GM12801 (cell line): ENCODE data around the gene OR10H2.

Experiments used
- CTCF ChIP-seq: IDR thresholded peaks from one replicate; pipeline ENCODE4 v1.5.1; 2011; ENCODE audit warnings: control low read depth; ENCODE audit not compliant: insufficient read length; ENCODE audit errors: extremely low read depth

OR10H2 gene

GRCh38 chr19:15730538-15730937, 2.7 kb downstream of the OR10H2 start:
- TF ChIP-seq CTCF = no peak

DNA sequence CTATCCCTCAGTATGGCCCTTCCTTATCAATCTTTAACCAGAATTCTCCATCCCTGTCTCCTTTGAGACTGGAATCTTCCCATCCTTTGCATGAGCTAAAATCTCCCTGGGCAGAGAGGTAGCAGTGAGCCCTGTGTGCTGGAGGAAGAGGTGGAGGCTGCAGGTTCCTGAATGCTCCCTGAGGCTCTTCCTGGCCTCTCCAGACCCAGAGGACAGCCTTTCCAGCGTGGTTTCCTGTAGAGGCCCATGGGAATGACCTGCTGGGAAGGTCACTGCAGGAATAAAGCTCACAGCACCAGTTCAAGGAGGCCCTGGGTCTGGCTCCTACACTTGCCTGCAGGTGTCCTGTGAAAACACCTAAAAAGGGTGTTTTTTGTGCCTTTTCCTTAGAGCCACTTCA, 4.6 kb downstream of the OR10H2 start:
- TF ChIP-seq CTCF = no peak

GRCh38 chr19:15733895-15734294, 6.1 kb downstream of the OR10H2 start:
- no peak for TF ChIP-seq CTCF

DNA sequence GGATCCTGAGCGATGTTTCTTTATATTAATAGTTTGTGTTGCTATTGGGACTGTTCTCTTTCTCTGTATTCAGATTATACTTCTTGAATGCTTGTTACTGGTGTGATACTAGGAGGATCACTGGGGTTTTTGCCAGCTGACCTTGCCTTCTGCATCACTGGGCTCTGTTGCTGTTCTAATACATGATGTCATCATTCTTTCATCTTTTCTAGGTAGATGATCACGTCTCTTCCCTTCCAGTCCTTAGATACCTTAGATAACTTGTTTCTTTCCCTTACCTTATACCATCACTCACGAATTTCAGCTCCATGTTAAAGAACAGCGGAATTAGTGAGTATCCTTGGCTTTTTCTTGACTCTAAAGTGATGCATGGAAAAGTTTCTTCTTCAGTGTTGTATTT, 9.9 kb downstream of the OR10H2 start, which contains the start of gene OR10H3:
OR10H3 (plus strand) TSS at position 264 of the 400 bp plus-strand sequence. CDS start 3,408 bp downstream, outside the sequence.
- TF ChIP-seq CTCF = no peak

- no peak for TF ChIP-seq CTCF
Measured at GRCh38 chr19:15740785-15741184, 13.0 kb downstream of the OR10H2 start.

DNA sequence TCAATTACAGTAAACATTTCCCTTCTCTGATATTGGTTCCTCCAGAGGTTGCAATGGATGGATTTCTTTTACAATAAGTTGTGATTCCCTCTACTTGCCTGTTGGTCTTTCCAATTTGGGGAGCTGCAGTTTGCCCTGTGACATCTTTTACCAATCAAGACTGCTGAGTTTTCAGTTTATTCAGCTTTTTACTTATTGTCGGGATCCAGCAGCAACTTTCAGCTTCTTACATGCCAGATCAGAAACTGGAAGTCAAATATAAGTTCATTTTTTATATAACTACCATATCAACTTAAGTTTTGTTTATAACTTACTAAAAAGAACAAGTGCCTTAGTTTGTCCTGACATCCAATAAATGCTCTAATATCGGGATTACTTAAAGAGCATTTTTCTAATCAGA, 20.4 kb downstream of the OR10H2 start:
- TF ChIP-seq CTCF = no peak

GRCh38 chr19:15758379-15758778, 30.6 kb downstream of the OR10H2 start:
- no peak for TF ChIP-seq CTCF
